Transverse colon (tissue), 4 donors: Measurements from ENCODE around the gene NDUFAF2. TPM values are rescaled to one million over a fixed set of nuclear protein-coding genes. Genes with fewer than 3 reads are reported as not detected.

ENCODE experiments used
- DNase-seq: peaks from one replicate; pipeline ENCODE4 v3.0.0-alpha.2; 2019
- H3K27ac ChIP-seq, 4 donors: fragments of 200-600 bp; sonication (generic); 2 replicates each; pipeline ENCODE4 v1.5.1; 2016 to 2018; ENCODE audit warnings: inconsistent platforms in 4 of 4
- H3K27me3 ChIP-seq: fragments of 200-600 bp; sonication (generic); 2 replicates; pipeline ENCODE4 v1.5.1; 2017; ENCODE audit warnings: inconsistent platforms
- H3K36me3 ChIP-seq, 4 donors: fragments of 200-600 bp; sonication (generic); 2 replicates each; pipeline ENCODE4 v1.5.1; 2017 to 2019; ENCODE audit warnings: inconsistent platforms in 4 of 4
- H3K4me1 ChIP-seq, 4 donors: fragments of 200-600 bp; sonication (generic); 2 replicates each; pipeline ENCODE4 v1.5.1; 2017 to 2020; ENCODE audit warnings: inconsistent platforms in 4 of 4
- H3K4me3 ChIP-seq, 4 donors: fragments of 200-600 bp; sonication (generic); 1 replicate in 1 of 4; 2 replicates in 3 of 4; pipeline versions ENCODE4 v1.5.1 to v1.6.1; 2017 to 2019; ENCODE audit warnings: inconsistent platforms in 4 of 4
- H3K9me3 ChIP-seq, 2 donors: fragments of 200-600 bp; sonication (generic); 2 replicates each; pipeline ENCODE4 v1.5.1; 2017 to 2019; ENCODE audit warnings: inconsistent platforms in 2 of 2
- EP300 ChIP-seq: sonication (generic); formaldehyde crosslinking; IDR thresholded peaks from one replicate; pipeline ENCODE4 v1.6.1; 2017; ENCODE audit warnings: antibody characterized with exemption, low read depth
- POLR2A ChIP-seq: fragments of 450-650 bp; IDR thresholded peaks from one replicate; pipeline ENCODE4 v1.6.1; 2016; ENCODE audit warnings: antibody characterized with exemption, mild to moderate bottlenecking, moderate library complexity
- POLR2AphosphoS5 ChIP-seq, 3 donors: sonication (generic); formaldehyde crosslinking; IDR thresholded peaks; one replicate each; pipeline ENCODE4 v1.6.1; 2016; ENCODE audit warnings: antibody characterized with exemption in 3 of 3
- WGBS, 2 donors: methylation state at CpG; one replicate each; pipeline ENCODE4 v1.1.5; 2018; ENCODE audit warnings: low coverage in 1 of 2; 5-methylcytosine and 5-hydroxymethylcytosine counted together
- in situ Hi-C, 4 donors: fragments of 200-750 bp; cut with MboI; loops; one replicate each; pipeline versions ENCODE4 v1.15.0 to v1.15.1; 2017; ENCODE audit warnings: low sequenced_read_pairs in 3 of 4, low pct_ligation_motif_present in 1 of 4, low pct_unique_long_range_greater_than_20kb in 1 of 4
- intact Hi-C: fragments of 100-400 bp; cut with DNase I; formaldehyde crosslinking; loops from one replicate; pipeline ENCODE4 v1.15.1; 2023; ENCODE audit warnings: low total_unique reads
- total RNA-seq, 4 donors: library from RNA; depleted of rRNA; stranded (reverse); fragments of >200 nt; gene quantifications; one replicate each; pipeline ENCODE4 v1.1.0, GENCODE V29; 2016
- TF ChIP-seq, protein P1 (sequence below), 5 experiments: fragments of 200-600 bp in 3 of 5; fragments of 450-650 bp in 2 of 5; sonication (generic) in 3 of 5; IDR thresholded peaks; 1 replicate in 2 of 5; 2 replicates in 3 of 5; pipeline ENCODE4 v1.5.1; 2016 to 2017; ENCODE audit warnings: antibody characterized with exemption in 5 of 5, inconsistent platforms in 3 of 5, mild to moderate bottlenecking in 2 of 5, moderate library complexity in 1 of 5

Gene NDUFAF2
- total RNA-seq, 4 donors from 2014 or later, result 8.2 to 26.5 (median 10.5) TPM

DNA sequence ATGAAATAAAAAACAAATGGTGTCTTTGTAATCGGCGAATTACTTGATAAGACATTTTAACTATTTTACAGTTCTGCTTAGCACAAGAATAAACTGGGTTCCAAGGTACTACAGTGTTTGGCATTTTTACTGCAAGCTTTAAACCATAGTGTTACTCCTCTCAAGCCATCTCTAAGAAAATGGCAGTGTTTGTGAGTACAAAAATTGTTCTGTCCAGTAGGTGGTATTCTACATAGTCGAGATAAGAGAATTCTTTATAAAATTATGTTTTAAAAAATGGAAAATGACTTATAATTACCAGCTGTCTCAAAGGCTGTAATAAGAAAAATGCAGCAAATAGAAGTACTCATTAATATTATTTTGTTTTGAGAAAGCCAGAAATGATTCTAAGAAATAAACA, 214.1 kb downstream of the NDUFAF2 start:
- Histone ChIP-seq H3K36me3 (peaks cover 0 to 21% (median 5%) of the 10 kb centered on the region in 4 donors), H3K4me1 (peaks cover 6 to 34% (median 24%) of the 10 kb centered on the region in 4 donors), H3K27ac (no peak overlapping the region), H3K9me3 (no peaks in the 10 kb centered on the region), H3K27me3 (no peaks in the 10 kb centered on the region), H3K4me3 (no peak overlapping the region)
- intact Hi-C loops (no loop called here), in situ Hi-C loops (loop anchor here in 2 of 4 donors (25.0 kb wide), 2 partner anchors 178 to 503 kb away; partner anchors contain the start of gene ZSWIM6 (in 1 of the 2))
- DNase-seq, result no peak
- no peak for TF ChIP-seq POLR2AphosphoS5 (IDR thresholded peaks at IDR 0.05)
- 83 to 90% methylated on average over 3 of the region's 3 CpGs for WGBS, 2 donors

DNA sequence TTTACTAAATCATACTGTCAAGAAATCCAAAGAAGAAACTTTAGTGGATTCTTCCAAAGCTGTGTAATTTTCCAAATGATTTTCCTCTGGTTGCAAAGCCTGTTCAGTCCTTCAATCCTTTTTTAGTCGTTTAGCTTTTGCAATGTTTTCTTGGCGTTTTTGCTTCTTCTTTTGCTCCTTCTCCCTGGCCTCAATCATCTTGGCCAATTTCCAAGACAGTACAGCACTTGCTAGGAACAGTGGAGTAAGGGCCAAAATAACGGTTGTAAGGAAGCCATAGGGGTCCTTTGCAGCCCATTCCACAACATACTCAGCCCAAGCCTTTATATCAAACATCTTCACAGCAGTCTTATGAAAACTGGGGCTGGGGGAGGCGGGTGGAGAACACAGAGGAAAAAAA, 214.8 kb downstream of the NDUFAF2 start:
- TF ChIP-seq, protein P1, sequence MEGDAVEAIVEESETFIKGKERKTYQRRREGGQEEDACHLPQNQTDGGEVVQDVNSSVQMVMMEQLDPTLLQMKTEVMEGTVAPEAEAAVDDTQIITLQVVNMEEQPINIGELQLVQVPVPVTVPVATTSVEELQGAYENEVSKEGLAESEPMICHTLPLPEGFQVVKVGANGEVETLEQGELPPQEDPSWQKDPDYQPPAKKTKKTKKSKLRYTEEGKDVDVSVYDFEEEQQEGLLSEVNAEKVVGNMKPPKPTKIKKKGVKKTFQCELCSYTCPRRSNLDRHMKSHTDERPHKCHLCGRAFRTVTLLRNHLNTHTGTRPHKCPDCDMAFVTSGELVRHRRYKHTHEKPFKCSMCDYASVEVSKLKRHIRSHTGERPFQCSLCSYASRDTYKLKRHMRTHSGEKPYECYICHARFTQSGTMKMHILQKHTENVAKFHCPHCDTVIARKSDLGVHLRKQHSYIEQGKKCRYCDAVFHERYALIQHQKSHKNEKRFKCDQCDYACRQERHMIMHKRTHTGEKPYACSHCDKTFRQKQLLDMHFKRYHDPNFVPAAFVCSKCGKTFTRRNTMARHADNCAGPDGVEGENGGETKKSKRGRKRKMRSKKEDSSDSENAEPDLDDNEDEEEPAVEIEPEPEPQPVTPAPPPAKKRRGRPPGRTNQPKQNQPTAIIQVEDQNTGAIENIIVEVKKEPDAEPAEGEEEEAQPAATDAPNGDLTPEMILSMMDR (IDR thresholded peaks at IDR 0.05), result no peak
- no peak for TF ChIP-seq EP300
- H3K4me3 ChIP-seq, result no peak overlapping the region
- peaks cover 6 to 34% (median 24%) of the 10 kb centered on the region in 4 donors for H3K4me1 ChIP-seq
- in situ Hi-C loops, result loop anchor here in 3 of 4 donors (10.0 to 25.0 kb wide), 3 partner anchors 165 to 502 kb away; partner anchors contain the start of gene ZSWIM6 (in 1 of the 3)
- WGBS, 2 donors, result 44 to 69% methylated on average over 2 to 4 of the region's 4 CpGs
- peaks cover 0 to 21% (median 5%) of the 10 kb centered on the region in 4 donors for H3K36me3 ChIP-seq
- no peak overlapping the region for H3K27ac ChIP-seq
- intact Hi-C loops, result loop anchor here (10.0 kb wide), 1 partner anchor 495 kb away; no protein-coding TSS in a partner anchor
- no peaks in the 10 kb centered on the region for H3K27me3 ChIP-seq
- no peaks in the 10 kb centered on the region for H3K9me3 ChIP-seq
- DNase-seq, result no peak

DNA sequence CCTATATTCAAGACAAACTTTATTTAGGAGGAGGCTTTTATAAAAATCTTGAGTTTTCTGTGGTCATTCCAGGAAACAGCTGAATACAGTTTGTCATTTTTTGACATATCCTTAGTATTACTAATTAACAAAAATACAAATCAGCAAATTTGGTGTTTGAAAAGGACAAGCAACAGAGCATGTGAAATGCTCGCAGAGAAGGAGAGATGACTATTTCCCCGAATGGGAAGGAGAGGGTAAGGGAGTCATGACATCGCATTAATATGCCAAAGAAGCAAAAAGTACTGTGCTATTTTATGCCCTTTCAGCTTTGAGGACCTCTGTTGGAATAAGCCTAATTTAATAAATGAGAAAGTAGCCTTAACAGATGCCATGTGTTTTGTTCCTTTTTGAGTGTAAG, 215.5 kb downstream of the NDUFAF2 start:
- peaks cover 6 to 34% (median 24%) of the 10 kb centered on the region in 4 donors for H3K4me1 ChIP-seq
- DNase-seq, result no peak
- H3K27me3 ChIP-seq, result no peaks in the 10 kb centered on the region
- H3K27ac ChIP-seq, result no peak overlapping the region
- H3K4me3 ChIP-seq, result peak overlapping the region in 1 of 4 donors; percentile 70
- intact Hi-C loops (loop anchor here (10.0 kb wide), 1 partner anchor 494 kb away; no protein-coding TSS in a partner anchor), in situ Hi-C loops (loop anchor here in 3 of 4 donors (10.0 to 25.0 kb wide), 3 partner anchors 164 to 502 kb away; partner anchors contain the start of gene ZSWIM6 (in 1 of the 3))
- H3K36me3 ChIP-seq, result peaks cover 0 to 21% (median 5%) of the 10 kb centered on the region in 4 donors
- TF ChIP-seq, protein P1 (IDR thresholded peaks at IDR 0.05), result no peak
- TF ChIP-seq EP300 (no peak), POLR2AphosphoS5 (IDR thresholded peaks at IDR 0.05) (no peak), POLR2A (no peak)
- no peaks in the 10 kb centered on the region for H3K9me3 ChIP-seq
- 79 to 90% methylated on average over 3 of the region's 3 CpGs for WGBS, 2 donors

DNA sequence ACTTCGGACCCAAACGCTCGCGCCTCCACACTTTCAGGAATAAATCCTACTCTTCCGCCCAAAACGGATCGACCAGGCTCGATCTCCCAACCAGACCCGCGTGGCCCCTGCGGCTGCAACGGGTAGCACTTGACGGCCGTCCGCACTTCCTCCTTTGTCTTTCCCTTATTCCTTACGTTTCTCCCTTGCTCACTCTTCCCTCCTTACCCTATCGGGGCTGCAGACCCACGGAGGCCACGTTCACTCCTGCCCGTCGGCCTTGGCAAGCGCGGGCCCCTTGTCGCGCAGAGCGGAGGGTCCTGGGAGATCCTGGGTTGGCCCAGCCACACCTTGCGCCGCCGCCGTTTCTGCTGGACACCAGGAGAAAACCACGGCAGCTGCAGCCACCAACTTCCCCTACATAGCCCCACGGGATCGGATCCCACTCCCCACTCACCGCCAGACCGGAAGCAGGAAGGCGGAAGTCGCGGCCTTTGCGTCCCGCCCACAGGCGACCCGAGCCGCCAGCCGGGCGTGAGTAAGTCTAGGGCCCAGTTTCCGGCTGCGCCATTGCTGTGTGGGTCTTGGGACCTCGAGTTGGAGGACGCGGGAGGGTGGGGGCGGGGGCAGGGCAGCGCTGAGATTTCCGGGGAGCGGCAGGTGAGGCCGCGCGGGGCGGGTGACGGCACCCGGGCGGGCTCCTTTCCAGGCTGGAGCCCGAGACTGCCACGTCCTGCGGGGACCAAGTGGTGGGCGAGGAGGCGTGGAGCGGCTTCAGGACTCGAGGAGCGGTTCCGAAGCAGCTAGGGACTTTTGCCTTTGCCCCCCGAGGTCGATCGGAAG, 217.2 kb downstream of the NDUFAF2 start, which contains the start of gene SMIM15:
SMIM15 (minus strand) TSS at position 459 of the 822 bp plus-strand sequence. CDS start 2,297 bp downstream, outside the sequence.
- TF ChIP-seq, protein P1 (IDR thresholded peaks at IDR 0.05), result peak in 2 of 5 experiments; percentile 33 to 55
- TF ChIP-seq POLR2A, result peak; percentile 85
- peak; percentile 47 to 84 (median 81) for TF ChIP-seq POLR2AphosphoS5 (IDR thresholded peaks at IDR 0.05)
- no peak for TF ChIP-seq EP300
- H3K9me3 ChIP-seq, result no peaks in the 10 kb centered on the region
- H3K27me3 ChIP-seq, result no peaks in the 10 kb centered on the region
- intact Hi-C loops, result loop anchor here (2.0 to 10.0 kb wide), 2 partner anchors 169 to 493 kb away; no protein-coding TSS in a partner anchor
- H3K4me3 ChIP-seq, result peak within 1 kb of the TSS; percentile 70 to 87 (median 84)
- peak within 1 kb of the TSS; percentile 92 to 96 (median 94) for H3K27ac ChIP-seq
- H3K4me1 ChIP-seq, result peaks cover 6 to 34% (median 24%) of the 10 kb centered on the region in 4 donors
- peaks cover 0 to 21% (median 5%) of the 10 kb centered on the region in 4 donors for H3K36me3 ChIP-seq
- 0 to 2% methylated on average over 19 to 70 of the region's 73 CpGs for WGBS, 2 donors
- DNase-seq, result peak; percentile 93
- in situ Hi-C loops, result loop anchor here in 3 of 4 donors (10.0 to 25.0 kb wide), 3 partner anchors 163 to 500 kb away; partner anchors contain the start of gene ZSWIM6 (in 1 of the 3)
